ENCODE results near the gene FHAD1. TPM values are rescaled to one million over a fixed set of nuclear protein-coding genes. Genes with fewer than 3 reads are reported as not detected.

The FHAD1 gene
- total RNA-seq, 1 donor: under 0.01 TPM

Other genes starting within 250 kb of the FHAD1 start
- gene TMEM51, start 93.5 kb upstream of the FHAD1 start, total RNA-seq: 0.54 TPM
- gene EFHD2, start 162.7 kb downstream of the FHAD1 start, total RNA-seq: 55.2 TPM
- under 0.01 TPM for gene CTRC, start 191.2 kb downstream of the FHAD1 start, total RNA-seq
- gene CELA2A, start 209.5 kb downstream of the FHAD1 start, total RNA-seq: not detected
- gene CELA2B, start 228.9 kb downstream of the FHAD1 start, total RNA-seq: not detected